Hepatocyte (in vitro differentiated cells): ENCODE results near the gene CFTR. TPM values are rescaled to one million over a fixed set of nuclear protein-coding genes. Genes with fewer than 3 reads are reported as not detected.

Experiments
- DNase-seq: peaks from one replicate; pipeline ENCODE4 v3.0.0-alpha.2; 2016; ENCODE audit warnings: low spot score
- H2AFZ ChIP-seq: fragments of 200-600 bp; sonication (generic); 2 replicates; pipeline ENCODE4 v1.6.0; 2016; ENCODE audit warnings: antibody characterized with exemption, mild to moderate bottlenecking
- H3K27ac ChIP-seq: fragments of 200-600 bp; sonication (generic); 2 replicates; pipeline ENCODE4 v1.5.1; 2016; ENCODE audit warnings: mild to moderate bottlenecking
- H3K27me3 ChIP-seq: fragments of 200-600 bp; sonication (generic); 2 replicates; pipeline ENCODE4 v1.6.1; 2016
- H3K36me3 ChIP-seq: fragments of 200-600 bp; sonication (generic); replicated peaks from 2 replicates; pipeline ENCODE4 v1.5.1; 2016; ENCODE audit warnings: low read depth; ENCODE audit not compliant: insufficient read depth
- H3K4me1 ChIP-seq: fragments of 200-600 bp; sonication (generic); 2 replicates; pipeline ENCODE4 v1.5.1; 2016; ENCODE audit warnings: mild to moderate bottlenecking, moderate library complexity; ENCODE audit not compliant: insufficient read depth
- H3K4me2 ChIP-seq: fragments of 200-600 bp; sonication (generic); 2 replicates; pipeline ENCODE4 v1.6.0; 2016
- H3K4me3 ChIP-seq: fragments of 200-600 bp; sonication (generic); 2 replicates; pipeline ENCODE4 v1.5.1; 2016; ENCODE audit warnings: mild to moderate bottlenecking
- H3K79me2 ChIP-seq: fragments of 200-600 bp; sonication (generic); 2 replicates; pipeline ENCODE4 v1.6.0; 2017; ENCODE audit warnings: mild to moderate bottlenecking
- H3K9me2 ChIP-seq: fragments of 200-600 bp; sonication (generic); replicated peaks from 2 replicates; pipeline ENCODE4 v1.6.0; 2017; ENCODE audit warnings: mild to moderate bottlenecking; ENCODE audit not compliant: insufficient read depth
- H3K9me3 ChIP-seq: fragments of 200-600 bp; sonication (generic); 2 replicates; pipeline ENCODE4 v1.5.1; 2016; ENCODE audit warnings: low read depth, mild to moderate bottlenecking
- H4K20me1 ChIP-seq: fragments of 200-600 bp; sonication (generic); 2 replicates; pipeline ENCODE4 v1.6.0; 2016; ENCODE audit warnings: mild to moderate bottlenecking; ENCODE audit not compliant: insufficient read depth, poor library complexity, severe bottlenecking
- EZH2 ChIP-seq: fragments of 200-600 bp; sonication (generic); IDR thresholded peaks from 2 replicates; pipeline ENCODE4 v1.6.1; 2016; ENCODE audit warnings: antibody characterized with exemption, mild to moderate bottlenecking, borderline replicate concordance
- EZH2phosphoT487 ChIP-seq: fragments of 200-600 bp; sonication (generic); IDR thresholded peaks from one replicate; pipeline ENCODE4 v1.6.1; 2018; ENCODE audit warnings: antibody characterized with exemption, mild to moderate bottlenecking, low read depth, moderate library complexity; ENCODE audit not compliant: unreplicated experiment, severe bottlenecking
- WGBS: methylation state at CpG from one replicate; pipeline ENCODE4 v1.1.6; 2016; ENCODE audit warnings: low lambda C conversion rate; ENCODE audit errors: missing lambda C conversion rate; 5-methylcytosine and 5-hydroxymethylcytosine counted together
- polyA plus RNA-seq: library from polyadenylated mRNA; unstranded; fragments of >200 nt; fragmentation: Nextera tagmentation; extraction: Ambion mirVana; gene quantifications from 2 replicates; pipeline ENCODE4 v1.2.1, GENCODE V29; 2016
- total RNA-seq: library from RNA; depleted of rRNA; stranded (reverse); fragments of >200 nt; gene quantifications from 2 replicates; pipeline ENCODE4 v1.2.3, GENCODE V29; 2014
- TF ChIP-seq, protein P1 (sequence below): fragments of 200-600 bp; sonication (generic); IDR thresholded peaks from 2 replicates; pipeline ENCODE4 v1.5.1; 2016; ENCODE audit warnings: antibody characterized with exemption, mild to moderate bottlenecking; ENCODE audit not compliant: poor library complexity

Gene CFTR
- total and polyA plus RNA-seq, 2 experiments from 2014 or later, result 29.8 to 72.9 TPM

DNA sequence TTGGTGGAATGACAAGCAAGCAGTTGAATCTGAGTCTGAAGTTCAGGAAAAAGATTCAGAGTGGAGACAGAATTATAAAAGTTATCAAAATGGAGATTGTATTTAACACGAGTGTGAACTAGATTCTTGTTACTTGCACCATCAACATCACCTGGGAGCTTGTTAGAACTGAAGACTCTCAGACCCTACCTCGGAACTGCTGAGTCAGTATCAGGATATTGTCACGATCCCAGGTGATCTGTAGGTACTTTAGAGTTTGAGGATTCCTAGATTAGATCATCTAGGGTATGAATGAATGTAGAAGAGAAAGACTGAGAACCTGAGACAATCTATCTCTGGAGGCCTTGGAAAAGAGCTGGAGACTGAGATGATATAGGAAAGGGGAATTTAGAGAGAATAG lies 199.3 kb downstream of the CFTR start:
- H3K4me3 ChIP-seq, result no peak overlapping the region
- no peaks in the 10 kb centered on the region for H3K9me2 ChIP-seq
- H4K20me1 ChIP-seq, result no peaks in the 10 kb centered on the region
- no peaks in the 10 kb centered on the region for H3K27me3 ChIP-seq
- no peaks in the 10 kb centered on the region for H3K36me3 ChIP-seq
- DNase-seq, result no peak
- H2AFZ ChIP-seq, result no peak overlapping the region
- H3K4me2 ChIP-seq, result no peak overlapping the region
- H3K9me3 ChIP-seq, result no peaks in the 10 kb centered on the region
- H3K27ac ChIP-seq, result no peak overlapping the region
- TF ChIP-seq, protein P1, sequence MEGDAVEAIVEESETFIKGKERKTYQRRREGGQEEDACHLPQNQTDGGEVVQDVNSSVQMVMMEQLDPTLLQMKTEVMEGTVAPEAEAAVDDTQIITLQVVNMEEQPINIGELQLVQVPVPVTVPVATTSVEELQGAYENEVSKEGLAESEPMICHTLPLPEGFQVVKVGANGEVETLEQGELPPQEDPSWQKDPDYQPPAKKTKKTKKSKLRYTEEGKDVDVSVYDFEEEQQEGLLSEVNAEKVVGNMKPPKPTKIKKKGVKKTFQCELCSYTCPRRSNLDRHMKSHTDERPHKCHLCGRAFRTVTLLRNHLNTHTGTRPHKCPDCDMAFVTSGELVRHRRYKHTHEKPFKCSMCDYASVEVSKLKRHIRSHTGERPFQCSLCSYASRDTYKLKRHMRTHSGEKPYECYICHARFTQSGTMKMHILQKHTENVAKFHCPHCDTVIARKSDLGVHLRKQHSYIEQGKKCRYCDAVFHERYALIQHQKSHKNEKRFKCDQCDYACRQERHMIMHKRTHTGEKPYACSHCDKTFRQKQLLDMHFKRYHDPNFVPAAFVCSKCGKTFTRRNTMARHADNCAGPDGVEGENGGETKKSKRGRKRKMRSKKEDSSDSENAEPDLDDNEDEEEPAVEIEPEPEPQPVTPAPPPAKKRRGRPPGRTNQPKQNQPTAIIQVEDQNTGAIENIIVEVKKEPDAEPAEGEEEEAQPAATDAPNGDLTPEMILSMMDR, result no peak
- no peak for TF ChIP-seq EZH2
- TF ChIP-seq EZH2phosphoT487, result no peak
- peaks cover 32% of the 10 kb centered on the region for H3K4me1 ChIP-seq
- no peaks in the 10 kb centered on the region for H3K79me2 ChIP-seq
- 91% methylated on average over 3 of the region's 3 CpGs for WGBS

DNA sequence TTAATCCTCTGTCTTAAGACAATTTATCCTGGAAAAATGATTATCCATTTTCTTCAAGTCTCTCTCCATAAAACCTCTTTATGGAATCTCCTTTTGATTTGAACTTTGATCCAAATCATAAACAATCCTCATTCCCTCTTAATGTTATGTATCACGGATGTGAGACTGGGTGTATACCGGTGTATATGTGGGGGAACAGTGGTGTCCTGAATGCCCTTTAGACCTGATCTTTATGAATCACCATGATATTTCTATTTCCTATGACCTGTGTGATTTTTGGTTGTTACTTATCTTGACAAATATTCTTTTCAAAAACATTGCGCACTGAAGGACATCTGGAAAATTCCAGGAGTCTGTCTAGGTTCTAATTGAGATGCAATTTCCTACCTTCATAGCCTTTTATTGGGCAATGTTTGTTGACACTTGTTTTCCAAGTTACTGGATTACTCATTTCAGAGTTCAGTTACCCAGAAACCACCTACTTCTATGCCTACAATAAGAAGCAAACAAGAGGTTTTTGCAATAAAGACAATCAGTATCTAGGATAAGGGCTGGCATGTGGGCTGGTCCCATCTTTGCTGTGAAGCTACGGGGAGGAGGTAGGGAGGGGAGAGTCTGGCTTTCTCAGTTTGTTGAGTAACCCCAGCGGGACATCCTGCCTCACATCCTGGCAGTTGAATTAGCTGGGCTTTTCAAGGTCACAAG lies 203.0 kb downstream of the CFTR start:
- 42% methylated on average over 5 of the region's 5 CpGs for WGBS
- Histone ChIP-seq H3K27ac (peak overlapping the region; percentile 70), H3K27me3 (no peaks in the 10 kb centered on the region), H4K20me1 (no peaks in the 10 kb centered on the region), H3K4me3 (no peak overlapping the region), H3K9me2 (no peaks in the 10 kb centered on the region), H2AFZ (no peak overlapping the region), H3K9me3 (no peaks in the 10 kb centered on the region), H3K79me2 (no peaks in the 10 kb centered on the region), H3K36me3 (no peaks in the 10 kb centered on the region), H3K4me2 (peak overlapping the region; percentile 32), H3K4me1 (peaks cover 29% of the 10 kb centered on the region)
- TF ChIP-seq EZH2phosphoT487 (no peak), EZH2 (no peak)
- TF ChIP-seq, protein P1, result no peak
- peak; percentile 64 for DNase-seq

DNA sequence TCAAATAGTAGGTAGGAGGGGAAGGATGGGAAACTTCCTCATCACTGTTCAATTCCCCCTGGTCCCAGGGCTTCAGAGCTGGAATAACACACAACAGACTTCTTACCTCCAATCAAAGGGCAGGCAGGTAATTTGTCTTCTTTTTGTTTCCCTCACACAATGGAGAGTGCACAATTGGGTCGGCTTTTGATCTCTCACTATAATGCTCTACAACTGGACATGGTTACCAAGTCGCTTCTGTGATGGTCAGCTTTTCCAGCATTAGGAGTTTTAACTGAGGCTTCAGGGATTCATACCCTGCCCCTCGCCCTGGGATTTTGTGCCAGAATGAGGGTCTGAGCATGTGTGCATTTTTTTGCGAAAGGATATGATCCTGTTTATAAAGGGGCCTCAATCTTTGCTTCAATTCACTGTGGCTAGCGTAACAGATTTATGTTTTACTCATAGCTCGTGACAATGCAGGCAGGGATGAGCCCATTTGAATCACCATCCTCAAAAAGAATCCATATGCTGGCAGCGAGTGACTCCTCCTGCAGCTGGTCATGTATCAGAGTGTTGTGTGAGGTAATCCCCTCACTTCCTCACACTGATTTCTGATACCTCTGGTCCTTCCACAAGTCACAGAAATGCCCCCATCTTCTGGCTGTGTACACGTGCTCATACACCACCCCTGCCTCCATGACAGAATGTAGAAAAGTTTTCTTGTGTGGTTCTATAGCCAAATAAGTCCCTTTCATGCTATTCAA lies 203.8 kb downstream of the CFTR start:
- H3K9me3 ChIP-seq, result no peaks in the 10 kb centered on the region
- peak overlapping the region; percentile 32 for H3K4me2 ChIP-seq
- TF ChIP-seq, protein P1, result no peak
- TF ChIP-seq EZH2, result no peak
- TF ChIP-seq EZH2phosphoT487, result no peak
- no peak for DNase-seq
- H4K20me1 ChIP-seq, result no peaks in the 10 kb centered on the region
- no peak overlapping the region for H3K4me3 ChIP-seq
- H3K79me2 ChIP-seq, result no peaks in the 10 kb centered on the region
- peaks cover 29% of the 10 kb centered on the region for H3K4me1 ChIP-seq
- H2AFZ ChIP-seq, result no peak overlapping the region
- peak overlapping the region; percentile 70 for H3K27ac ChIP-seq
- WGBS, result 79% methylated on average over 8 of the region's 8 CpGs
- no peaks in the 10 kb centered on the region for H3K36me3 ChIP-seq
- no peaks in the 10 kb centered on the region for H3K9me2 ChIP-seq
- H3K27me3 ChIP-seq, result no peaks in the 10 kb centered on the region
